Transverse colon (tissue), 4 donors: ENCODE data around the gene LCE1B. TPM values are rescaled to one million over a fixed set of nuclear protein-coding genes. Genes with fewer than 3 reads are reported as not detected.

Experiments used
- DNase-seq: peaks from one replicate; pipeline ENCODE4 v3.0.0-alpha.2; 2019
- H3K27ac ChIP-seq, 4 donors: fragments of 200-600 bp; sonication (generic); 2 replicates each; pipeline ENCODE4 v1.5.1; 2016 to 2018; ENCODE audit warnings: inconsistent platforms in 4 of 4
- H3K27me3 ChIP-seq: fragments of 200-600 bp; sonication (generic); 2 replicates; pipeline ENCODE4 v1.5.1; 2017; ENCODE audit warnings: inconsistent platforms
- H3K36me3 ChIP-seq, 4 donors: fragments of 200-600 bp; sonication (generic); 2 replicates each; pipeline ENCODE4 v1.5.1; 2017 to 2019; ENCODE audit warnings: inconsistent platforms in 4 of 4
- H3K4me1 ChIP-seq, 4 donors: fragments of 200-600 bp; sonication (generic); 2 replicates each; pipeline ENCODE4 v1.5.1; 2017 to 2020; ENCODE audit warnings: inconsistent platforms in 4 of 4
- H3K4me3 ChIP-seq, 4 donors: fragments of 200-600 bp; sonication (generic); 1 replicate in 1 of 4; 2 replicates in 3 of 4; pipeline versions ENCODE4 v1.5.1 to v1.6.1; 2017 to 2019; ENCODE audit warnings: inconsistent platforms in 4 of 4
- H3K9me3 ChIP-seq, 2 donors: fragments of 200-600 bp; sonication (generic); 2 replicates each; pipeline ENCODE4 v1.5.1; 2017 to 2019; ENCODE audit warnings: inconsistent platforms in 2 of 2
- EP300 ChIP-seq: sonication (generic); formaldehyde crosslinking; IDR thresholded peaks from one replicate; pipeline ENCODE4 v1.6.1; 2017; ENCODE audit warnings: antibody characterized with exemption, low read depth
- POLR2A ChIP-seq: fragments of 450-650 bp; IDR thresholded peaks from one replicate; pipeline ENCODE4 v1.6.1; 2016; ENCODE audit warnings: antibody characterized with exemption, mild to moderate bottlenecking, moderate library complexity
- POLR2AphosphoS5 ChIP-seq, 3 donors: sonication (generic); formaldehyde crosslinking; IDR thresholded peaks; one replicate each; pipeline ENCODE4 v1.6.1; 2016; ENCODE audit warnings: antibody characterized with exemption in 3 of 3
- WGBS, 2 donors: methylation state at CpG; one replicate each; pipeline ENCODE4 v1.1.5; 2018; ENCODE audit warnings: low coverage in 1 of 2; 5-methylcytosine and 5-hydroxymethylcytosine counted together
- in situ Hi-C, 4 donors: fragments of 200-750 bp; cut with MboI; loops; one replicate each; pipeline versions ENCODE4 v1.15.0 to v1.15.1; 2017; ENCODE audit warnings: low sequenced_read_pairs in 3 of 4, low pct_ligation_motif_present in 1 of 4, low pct_unique_long_range_greater_than_20kb in 1 of 4
- intact Hi-C: fragments of 100-400 bp; cut with DNase I; formaldehyde crosslinking; loops from one replicate; pipeline ENCODE4 v1.15.1; 2023; ENCODE audit warnings: low total_unique reads
- total RNA-seq, 4 donors: library from RNA; depleted of rRNA; stranded (reverse); fragments of >200 nt; gene quantifications; one replicate each; pipeline ENCODE4 v1.1.0, GENCODE V29; 2016
- TF ChIP-seq, protein P1 (sequence below), 5 experiments: fragments of 200-600 bp in 3 of 5; fragments of 450-650 bp in 2 of 5; sonication (generic) in 3 of 5; IDR thresholded peaks; 1 replicate in 2 of 5; 2 replicates in 3 of 5; pipeline ENCODE4 v1.5.1; 2016 to 2017; ENCODE audit warnings: antibody characterized with exemption in 5 of 5, inconsistent platforms in 3 of 5, mild to moderate bottlenecking in 2 of 5, moderate library complexity in 1 of 5

Gene LCE1B, protein sequence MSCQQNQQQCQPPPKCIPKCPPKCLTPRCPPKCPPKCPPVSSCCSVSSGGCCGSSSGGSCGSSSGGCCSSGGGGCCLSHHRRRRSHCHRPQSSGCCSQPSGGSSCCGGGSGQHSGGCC
- not detected for total RNA-seq

DNA sequence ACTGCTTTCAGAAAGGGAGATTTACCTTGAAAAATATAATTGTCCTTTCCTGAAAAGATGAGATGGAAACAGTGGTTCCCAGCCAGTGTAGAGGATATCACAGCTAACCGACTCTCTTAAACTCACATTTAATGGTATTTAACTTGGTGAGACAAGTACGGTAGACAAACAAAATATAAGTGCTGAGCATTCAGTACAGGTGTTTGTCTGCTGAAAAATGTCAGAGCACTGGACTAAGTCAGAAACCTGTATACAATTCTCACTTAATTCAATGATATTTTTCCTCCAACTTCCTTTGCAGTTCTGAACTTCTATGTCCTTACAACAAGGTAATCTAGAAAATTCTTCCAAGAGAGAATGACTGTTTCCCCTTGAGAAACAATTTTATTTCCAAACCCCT lies at the start of gene LCE1B:
Gene LCE1B, plus strand, starts transcription at position 301 of the 400 bp plus-strand sequence. CDS start 476 bp downstream, outside the sequence.
- WGBS, 2 donors: 80 to 94% methylated on average over 2 of the region's 2 CpGs
- intact Hi-C loops (no loop called here), in situ Hi-C loops (no loop called here)
- no peak within 1 kb of the TSS for H3K27ac ChIP-seq
- no peaks in the 10 kb centered on the region for H3K9me3 ChIP-seq
- no peaks in the 10 kb centered on the region for H3K36me3 ChIP-seq
- no peaks in the 10 kb centered on the region for H3K4me1 ChIP-seq
- no peak for TF ChIP-seq POLR2AphosphoS5 (IDR thresholded peaks at IDR 0.05)
- no peak for TF ChIP-seq EP300
- TF ChIP-seq, protein P1, sequence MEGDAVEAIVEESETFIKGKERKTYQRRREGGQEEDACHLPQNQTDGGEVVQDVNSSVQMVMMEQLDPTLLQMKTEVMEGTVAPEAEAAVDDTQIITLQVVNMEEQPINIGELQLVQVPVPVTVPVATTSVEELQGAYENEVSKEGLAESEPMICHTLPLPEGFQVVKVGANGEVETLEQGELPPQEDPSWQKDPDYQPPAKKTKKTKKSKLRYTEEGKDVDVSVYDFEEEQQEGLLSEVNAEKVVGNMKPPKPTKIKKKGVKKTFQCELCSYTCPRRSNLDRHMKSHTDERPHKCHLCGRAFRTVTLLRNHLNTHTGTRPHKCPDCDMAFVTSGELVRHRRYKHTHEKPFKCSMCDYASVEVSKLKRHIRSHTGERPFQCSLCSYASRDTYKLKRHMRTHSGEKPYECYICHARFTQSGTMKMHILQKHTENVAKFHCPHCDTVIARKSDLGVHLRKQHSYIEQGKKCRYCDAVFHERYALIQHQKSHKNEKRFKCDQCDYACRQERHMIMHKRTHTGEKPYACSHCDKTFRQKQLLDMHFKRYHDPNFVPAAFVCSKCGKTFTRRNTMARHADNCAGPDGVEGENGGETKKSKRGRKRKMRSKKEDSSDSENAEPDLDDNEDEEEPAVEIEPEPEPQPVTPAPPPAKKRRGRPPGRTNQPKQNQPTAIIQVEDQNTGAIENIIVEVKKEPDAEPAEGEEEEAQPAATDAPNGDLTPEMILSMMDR (IDR thresholded peaks at IDR 0.05): no peak
- no peak for TF ChIP-seq POLR2A
- no peak for DNase-seq
- no peak within 1 kb of the TSS for H3K4me3 ChIP-seq
- H3K27me3 ChIP-seq: no peaks in the 10 kb centered on the region

DNA sequence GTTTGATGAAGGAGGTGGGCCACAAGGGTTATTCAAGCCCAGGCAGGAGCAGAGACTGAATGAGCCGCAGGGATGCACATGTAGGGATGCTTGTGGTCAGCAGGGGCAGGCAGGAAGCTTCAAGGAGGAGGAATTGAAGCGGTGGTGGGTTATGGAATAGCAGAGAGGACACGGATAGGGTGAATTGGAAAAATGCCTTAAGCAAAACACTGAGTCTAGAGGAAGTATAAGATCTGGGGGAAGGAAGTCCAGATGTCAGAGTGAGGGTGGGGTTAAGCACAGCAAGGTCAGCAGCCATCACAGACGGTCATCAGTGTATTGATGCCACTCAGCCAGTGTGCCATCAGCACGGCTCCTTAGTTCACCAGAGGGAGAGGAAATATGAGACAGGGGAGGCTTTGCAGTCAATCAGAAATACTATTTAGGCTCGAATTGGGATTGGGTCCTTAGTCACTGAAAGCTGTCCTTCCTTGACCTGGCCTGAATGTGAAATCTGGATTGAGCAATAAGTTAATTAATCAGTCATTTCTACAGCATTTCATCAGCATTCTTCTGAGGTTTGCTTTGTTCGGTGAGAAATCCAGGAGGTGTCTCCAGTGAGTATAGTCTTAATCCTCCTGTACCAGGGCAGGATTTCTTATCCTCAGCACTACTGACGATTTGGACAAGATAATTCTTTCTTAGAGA lies 42.8 kb upstream of the LCE1B start:
- H3K36me3 ChIP-seq: no peaks in the 10 kb centered on the region
- no peak for TF ChIP-seq POLR2A
- TF ChIP-seq EP300: no peak
- TF ChIP-seq, protein P1 (IDR thresholded peaks at IDR 0.05): no peak
- in situ Hi-C loops (no loop called here), intact Hi-C loops (no loop called here)
- DNase-seq: no peak
- no peaks in the 10 kb centered on the region for H3K9me3 ChIP-seq
- H3K4me1 ChIP-seq: no peaks in the 10 kb centered on the region
- no peaks in the 10 kb centered on the region for H3K27me3 ChIP-seq
- 38 to 57% methylated on average over 6 to 8 of the region's 8 CpGs for WGBS, 2 donors
- no peak overlapping the region for H3K4me3 ChIP-seq
- no peak overlapping the region for H3K27ac ChIP-seq

DNA sequence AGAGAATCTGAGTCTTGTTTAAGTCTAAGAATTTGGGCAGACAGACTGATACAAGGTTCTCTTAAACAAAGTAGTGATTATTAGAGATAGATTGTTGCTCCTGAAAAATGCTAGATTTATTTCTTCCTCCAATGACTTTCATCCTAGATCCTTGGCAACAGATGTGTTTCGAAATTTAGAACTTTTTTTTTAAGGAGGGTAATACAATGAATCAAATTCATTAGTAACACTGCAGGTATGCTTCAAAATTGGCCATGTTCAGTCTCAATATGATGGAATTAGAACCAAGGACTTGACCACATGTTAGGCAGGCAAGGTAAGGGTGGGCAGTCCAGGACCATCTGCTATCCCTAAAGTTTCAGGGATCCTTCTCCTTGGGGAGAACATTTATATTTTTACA lies 41.4 kb upstream of the LCE1B start:
- no peak overlapping the region for H3K27ac ChIP-seq
- 67 to 70% methylated on average over 1 of the region's 1 CpG for WGBS, 2 donors
- in situ Hi-C loops (no loop called here), intact Hi-C loops (no loop called here)
- H3K4me3 ChIP-seq: no peak overlapping the region
- no peak for DNase-seq
- no peaks in the 10 kb centered on the region for H3K36me3 ChIP-seq
- no peaks in the 10 kb centered on the region for H3K9me3 ChIP-seq
- TF ChIP-seq EP300: no peak
- no peaks in the 10 kb centered on the region for H3K27me3 ChIP-seq
- H3K4me1 ChIP-seq: no peaks in the 10 kb centered on the region

DNA sequence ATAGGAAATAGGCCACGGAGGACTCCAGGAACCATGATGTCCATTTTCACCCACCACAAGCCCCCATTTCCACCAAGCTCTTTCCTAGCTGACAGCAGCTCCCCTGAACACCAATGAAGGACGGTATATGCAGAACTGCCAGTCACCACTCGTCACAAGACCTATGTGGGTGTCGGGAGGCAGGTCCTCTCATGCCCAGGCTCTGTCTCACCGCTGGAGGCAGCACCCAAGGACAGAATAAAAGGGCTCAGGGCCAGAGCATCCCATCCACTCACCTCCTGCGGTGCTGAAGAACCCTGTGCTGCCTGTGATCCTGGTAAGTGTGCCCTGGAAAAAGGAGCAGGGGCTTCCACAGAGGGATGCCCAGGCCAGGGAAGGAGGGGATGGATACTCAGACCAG lies 36.9 kb upstream of the LCE1B start, which contains the start of gene LCE1F:
Gene LCE1F, plus strand, starts transcription at position 266 of the 400 bp plus-strand sequence. CDS start 1,232 bp downstream, outside the sequence.
- TF ChIP-seq POLR2A (no peak), EP300 (no peak), POLR2AphosphoS5 (IDR thresholded peaks at IDR 0.05) (no peak)
- TF ChIP-seq, protein P1 (IDR thresholded peaks at IDR 0.05): no peak
- Histone ChIP-seq H3K27ac (no peak within 1 kb of the TSS), H3K36me3 (no peaks in the 10 kb centered on the region), H3K9me3 (no peaks in the 10 kb centered on the region), H3K4me1 (no peaks in the 10 kb centered on the region), H3K27me3 (no peaks in the 10 kb centered on the region), H3K4me3 (no peak within 1 kb of the TSS)
- in situ Hi-C loops: no loop called here
- 58% methylated on average over 6 of the region's 6 CpGs; no CpG with 5 or more reads in 1 of the 2 donors for WGBS, 2 donors
- intact Hi-C loops: no loop called here
- DNase-seq: no peak
